Lower leg skin (tissue), 3 donors: ENCODE results near the gene SPCS3.

Experiments used
- CTCF ChIP-seq, 3 donors: fragments of 450-650 bp; IDR thresholded peaks; one replicate each; pipeline ENCODE4 v1.5.1; 2016; ENCODE audit warnings: antibody characterized with exemption in 3 of 3, mild to moderate bottlenecking in 3 of 3, moderate library complexity in 2 of 3
- POLR2A ChIP-seq, 2 donors: fragments of 450-650 bp; IDR thresholded peaks; one replicate each; pipeline ENCODE4 v1.6.1; 2016 to 2017; ENCODE audit warnings: antibody characterized with exemption in 2 of 2, mild to moderate bottlenecking in 1 of 2, moderate library complexity in 1 of 2

- TF ChIP-seq CTCF (IDR thresholded peaks at IDR 0.05) (no peak), POLR2A (IDR thresholded peaks at IDR 0.05) (no peak)
These were observed 539 bp upstream of the SPCS3 start for GRCh38 chr4:176319151-176319703.
